ENCODE measurements around the gene METRNL.

DNA sequence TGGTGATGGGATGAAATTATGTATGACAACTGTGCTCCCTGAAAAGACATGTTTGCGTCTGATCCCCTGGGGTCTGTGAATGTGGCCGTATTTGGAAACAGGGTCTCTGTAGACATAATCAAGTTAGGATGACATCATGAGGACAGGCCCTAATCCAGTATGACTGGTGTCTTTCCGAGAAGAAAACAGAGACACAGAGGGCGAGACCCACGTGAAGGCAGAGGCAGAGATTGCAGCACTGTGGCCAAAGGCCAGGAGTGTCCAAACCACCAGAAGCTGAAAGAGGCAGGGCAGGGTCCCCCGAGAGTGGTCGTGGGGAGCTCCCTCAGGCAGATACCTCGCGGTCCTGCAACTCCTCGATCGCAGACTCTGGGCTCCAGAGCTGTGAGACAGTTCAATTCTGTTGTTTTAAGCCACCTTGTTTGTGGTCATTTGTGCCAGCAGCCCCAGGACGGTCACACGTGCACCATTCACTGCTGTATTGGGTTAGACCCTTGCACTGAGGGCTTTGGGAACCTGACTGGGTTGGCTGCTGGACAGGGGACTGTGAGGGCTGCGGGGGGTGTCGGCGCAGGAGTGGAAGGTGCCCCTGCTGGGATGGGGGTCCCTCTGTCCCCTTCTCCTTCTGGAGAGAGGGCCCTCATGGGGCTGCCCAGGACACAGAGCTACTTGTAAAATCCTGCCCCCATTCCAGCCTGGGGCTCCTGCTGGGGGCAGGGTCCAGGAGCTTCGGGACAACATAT, 27.7 kb downstream of the METRNL start:
- TF ChIP-seq POLR2AphosphoS5 (IDR thresholded peaks at IDR 0.05), result no peak
- TF ChIP-seq, protein P1, sequence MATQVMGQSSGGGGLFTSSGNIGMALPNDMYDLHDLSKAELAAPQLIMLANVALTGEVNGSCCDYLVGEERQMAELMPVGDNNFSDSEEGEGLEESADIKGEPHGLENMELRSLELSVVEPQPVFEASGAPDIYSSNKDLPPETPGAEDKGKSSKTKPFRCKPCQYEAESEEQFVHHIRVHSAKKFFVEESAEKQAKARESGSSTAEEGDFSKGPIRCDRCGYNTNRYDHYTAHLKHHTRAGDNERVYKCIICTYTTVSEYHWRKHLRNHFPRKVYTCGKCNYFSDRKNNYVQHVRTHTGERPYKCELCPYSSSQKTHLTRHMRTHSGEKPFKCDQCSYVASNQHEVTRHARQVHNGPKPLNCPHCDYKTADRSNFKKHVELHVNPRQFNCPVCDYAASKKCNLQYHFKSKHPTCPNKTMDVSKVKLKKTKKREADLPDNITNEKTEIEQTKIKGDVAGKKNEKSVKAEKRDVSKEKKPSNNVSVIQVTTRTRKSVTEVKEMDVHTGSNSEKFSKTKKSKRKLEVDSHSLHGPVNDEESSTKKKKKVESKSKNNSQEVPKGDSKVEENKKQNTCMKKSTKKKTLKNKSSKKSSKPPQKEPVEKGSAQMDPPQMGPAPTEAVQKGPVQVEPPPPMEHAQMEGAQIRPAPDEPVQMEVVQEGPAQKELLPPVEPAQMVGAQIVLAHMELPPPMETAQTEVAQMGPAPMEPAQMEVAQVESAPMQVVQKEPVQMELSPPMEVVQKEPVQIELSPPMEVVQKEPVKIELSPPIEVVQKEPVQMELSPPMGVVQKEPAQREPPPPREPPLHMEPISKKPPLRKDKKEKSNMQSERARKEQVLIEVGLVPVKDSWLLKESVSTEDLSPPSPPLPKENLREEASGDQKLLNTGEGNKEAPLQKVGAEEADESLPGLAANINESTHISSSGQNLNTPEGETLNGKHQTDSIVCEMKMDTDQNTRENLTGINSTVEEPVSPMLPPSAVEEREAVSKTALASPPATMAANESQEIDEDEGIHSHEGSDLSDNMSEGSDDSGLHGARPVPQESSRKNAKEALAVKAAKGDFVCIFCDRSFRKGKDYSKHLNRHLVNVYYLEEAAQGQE (IDR thresholded peaks at IDR 0.05; ENCODE audit: borderline replicate concordance), result no peak
- TF ChIP-seq, protein P2, sequence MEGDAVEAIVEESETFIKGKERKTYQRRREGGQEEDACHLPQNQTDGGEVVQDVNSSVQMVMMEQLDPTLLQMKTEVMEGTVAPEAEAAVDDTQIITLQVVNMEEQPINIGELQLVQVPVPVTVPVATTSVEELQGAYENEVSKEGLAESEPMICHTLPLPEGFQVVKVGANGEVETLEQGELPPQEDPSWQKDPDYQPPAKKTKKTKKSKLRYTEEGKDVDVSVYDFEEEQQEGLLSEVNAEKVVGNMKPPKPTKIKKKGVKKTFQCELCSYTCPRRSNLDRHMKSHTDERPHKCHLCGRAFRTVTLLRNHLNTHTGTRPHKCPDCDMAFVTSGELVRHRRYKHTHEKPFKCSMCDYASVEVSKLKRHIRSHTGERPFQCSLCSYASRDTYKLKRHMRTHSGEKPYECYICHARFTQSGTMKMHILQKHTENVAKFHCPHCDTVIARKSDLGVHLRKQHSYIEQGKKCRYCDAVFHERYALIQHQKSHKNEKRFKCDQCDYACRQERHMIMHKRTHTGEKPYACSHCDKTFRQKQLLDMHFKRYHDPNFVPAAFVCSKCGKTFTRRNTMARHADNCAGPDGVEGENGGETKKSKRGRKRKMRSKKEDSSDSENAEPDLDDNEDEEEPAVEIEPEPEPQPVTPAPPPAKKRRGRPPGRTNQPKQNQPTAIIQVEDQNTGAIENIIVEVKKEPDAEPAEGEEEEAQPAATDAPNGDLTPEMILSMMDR (IDR thresholded peaks at IDR 0.05; ENCODE audit: poor library complexity, severe bottlenecking), result no peak
- no peak for TF ChIP-seq EZH2 (IDR thresholded peaks at IDR 0.05; ENCODE audit: borderline replicate concordance, insufficient read depth, low read length, poor library complexity, severe bottlenecking)
- TF ChIP-seq SMC3 (conservative IDR thresholded peaks at IDR 0.05; ENCODE audit: poor library complexity), result no peak
